HepG2 (cell line): ENCODE data around the gene HNRNPA2B1. TPM values are rescaled to one million over a fixed set of nuclear protein-coding genes. Genes with fewer than 3 reads are reported as not detected.

Source experiments
- ASH2L ChIP-seq: fragments of 300-600, 200-600 bp; sonication (generic); IDR thresholded peaks from 2 replicates; pipeline ENCODE4 v1.7.0; 2017; ENCODE audit warnings: low read depth, mild to moderate bottlenecking, moderate library complexity, mixed read lengths, low read length; ENCODE audit not compliant: insufficient read length
- ELF1 ChIP-seq: sonication (generic); formaldehyde crosslinking; IDR thresholded peaks from 2 replicates; pipeline ENCODE4 v1.4.0; 2020; ENCODE audit warnings: missing genetic modification reagents
- FOXP1 ChIP-seq, 2 experiments: fragments of 450-650 bp in 1 of 2; IDR thresholded peaks; 2 replicates each; pipeline ENCODE4 v1.6.1; 2017 to 2018; ENCODE audit warnings: antibody characterized with exemption in 1 of 2
- HNRNPLL ChIP-seq: fragments of 200-400 bp; formaldehyde crosslinking; IDR thresholded peaks from 2 replicates; pipeline ENCODE4 v1.6.1; 2017; ENCODE audit warnings: mild to moderate bottlenecking, low read depth, low read length; ENCODE audit not compliant: poor library complexity, severe bottlenecking
- KDM3A ChIP-seq: IDR thresholded peaks from 2 replicates; pipeline ENCODE4 v1.6.1; 2018; ENCODE audit warnings: low read depth, missing compliant biosample characterization
- MYC ChIP-seq: sonication (generic); formaldehyde crosslinking; IDR thresholded peaks from 2 replicates; pipeline ENCODE4 v1.9.0; 2021; ENCODE audit warnings: missing genetic modification reagents, borderline replicate concordance
- PCBP1 ChIP-seq: fragments of 200-400 bp; formaldehyde crosslinking; IDR thresholded peaks from 2 replicates; pipeline ENCODE4 v1.6.1; 2017; ENCODE audit warnings: mild to moderate bottlenecking, low read depth, low read length, borderline replicate concordance
- RFX1 ChIP-seq: fragments of 450-650 bp; IDR thresholded peaks from 2 replicates; pipeline ENCODE4 v1.6.1; 2017
- SUZ12 ChIP-seq: fragments of 150-350 bp; IDR thresholded peaks from 2 replicates; pipeline ENCODE4 v1.6.1; 2014; ENCODE audit warnings: low read depth, low read length
- TGIF2 ChIP-seq: IDR thresholded peaks from 2 replicates; pipeline ENCODE4 v1.6.1; 2016; ENCODE audit warnings: control low read depth, missing compliant biosample characterization
- THAP9 ChIP-seq: sonication (generic); formaldehyde crosslinking; IDR thresholded peaks from 2 replicates; pipeline ENCODE4; 2020; ENCODE audit warnings: missing genetic modification reagents, mild to moderate bottlenecking, borderline replicate concordance
- YY1 ChIP-seq: IDR thresholded peaks from 2 replicates; pipeline ENCODE4 v1.6.1; 2011; ENCODE audit warnings: low read length, low read depth, moderate library complexity, mild to moderate bottlenecking; ENCODE audit not compliant: insufficient read depth, insufficient replicate concordance
- ZFP82 ChIP-seq: sonication (generic); formaldehyde crosslinking; IDR thresholded peaks from 2 replicates; pipeline ENCODE4 v1.5.1; 2020; ENCODE audit warnings: mild to moderate bottlenecking, missing genetic modification reagents, borderline replicate concordance
- ZKSCAN1 ChIP-seq: fragments of 150-350 bp; IDR thresholded peaks from 2 replicates; pipeline ENCODE4 v1.6.1; 2014; ENCODE audit warnings: low read length
- ZMYM2 ChIP-seq: sonication (generic); formaldehyde crosslinking; IDR thresholded peaks from 2 replicates; pipeline ENCODE4 v1.8.0; 2022; ENCODE audit warnings: mild to moderate bottlenecking, missing genetic modification reagents
- ZNF556 ChIP-seq: sonication (generic); formaldehyde crosslinking; IDR thresholded peaks from 2 replicates; pipeline ENCODE4 v1.4.0; 2020; ENCODE audit warnings: mild to moderate bottlenecking, missing genetic modification reagents, borderline replicate concordance
- ZNF558 ChIP-seq: sonication (generic); formaldehyde crosslinking; IDR thresholded peaks from 2 replicates; pipeline ENCODE4 v1.9.0; 2022; ENCODE audit warnings: mild to moderate bottlenecking, missing genetic modification reagents, borderline replicate concordance
- ZNF577 ChIP-seq: sonication (generic); formaldehyde crosslinking; IDR thresholded peaks from 2 replicates; pipeline ENCODE4 v1.4.0; 2020; ENCODE audit warnings: mild to moderate bottlenecking, low read depth, missing genetic modification reagents, borderline replicate concordance
- ZNF761 ChIP-seq: sonication (generic); formaldehyde crosslinking; conservative IDR thresholded peaks from 2 replicates; pipeline ENCODE4 v1.4.0; 2020; ENCODE audit warnings: mild to moderate bottlenecking, missing genetic modification reagents
- ZNF775 ChIP-seq: sonication (generic); formaldehyde crosslinking; IDR thresholded peaks from 2 replicates; pipeline ENCODE4 v1.4.0; 2020; ENCODE audit warnings: missing genetic modification reagents, mild to moderate bottlenecking, moderate library complexity, borderline replicate concordance
- ZNF839 ChIP-seq: sonication (generic); formaldehyde crosslinking; IDR thresholded peaks from 2 replicates; pipeline ENCODE4 v1.4.0; 2020; ENCODE audit warnings: missing genetic modification reagents, mild to moderate bottlenecking, borderline replicate concordance
- ZNF878 ChIP-seq: sonication (generic); formaldehyde crosslinking; IDR thresholded peaks from 2 replicates; pipeline ENCODE4 v1.8.1; 2023; ENCODE audit warnings: mild to moderate bottlenecking, missing genetic modification reagents, moderate library complexity
- polyA plus RNA-seq, 8 experiments: library from polyadenylated mRNA; depleted of rRNA in 3 of 8; stranded (reverse) in 7 of 8; unstranded in 1 of 8; fragments of >200 nt; fragmentation: Illumina TruSeq in 4 of 8; extraction: Trizol in 4 of 8; gene quantifications; 2 replicates each; pipeline versions ENCODE4 v1.2.1 to v1.2.3, GENCODE V29; 2011 to 2016; ENCODE audit warnings: low read depth in 4 of 8, missing spikeins in 1 of 8, mixed read lengths in 1 of 8; ENCODE audit not compliant: insufficient read depth in 1 of 8
- total RNA-seq, 5 experiments: library from RNA; depleted of rRNA; stranded (reverse); fragments of >200 nt; fragmentation: Illumina TruSeq; extraction: Trizol; gene quantifications; 2 replicates each; pipeline ENCODE4 v1.2.3, GENCODE V29; 2016; ENCODE audit warnings: low read depth in 1 of 5
- TF ChIP-seq, protein P1 (sequence below): sonication (generic); formaldehyde crosslinking; IDR thresholded peaks from 2 replicates; pipeline ENCODE4 v1.8.0; 2022; ENCODE audit warnings: mild to moderate bottlenecking, missing genetic modification reagents, borderline replicate concordance
- TF ChIP-seq, protein P2 (sequence below): sonication (generic); formaldehyde crosslinking; IDR thresholded peaks from 2 replicates; pipeline ENCODE4 v1.5.0; 2020; ENCODE audit warnings: mild to moderate bottlenecking, missing genetic modification reagents

The HNRNPA2B1 gene
- total and polyA plus RNA-seq, 2 of the 13 experiments (the other 11 are each of a cell fraction or from before 2014, with no cell fraction given) = 193 to 412 TPM

- TF ChIP-seq THAP9 (peak; percentile 66; the same call in 1 of the 2 replicates), ASH2L (peak; percentile 78), ZFP82 (CRISPR knock-in tag) (peak; percentile 22; the same call in 1 of the 2 replicates), ZNF761 (CRISPR knock-in tag) (no peak), FOXP1 (IDR thresholded peaks at IDR 0.05) (no peak), FOXP1 (CRISPR knock-in tag; IDR thresholded peaks at IDR 0.05) (0 out of 2 replicates have a peak, but pooled peaks have one; percentile 3), HNRNPLL (no peak), TGIF2 (CRISPR knock-in tag) (no peak), KDM3A (CRISPR knock-in tag) (no peak), ELF1 (CRISPR knock-in tag) (no peak), ZNF558 (CRISPR knock-in tag) (no peak), ZNF839 (no peak), ZNF878 (CRISPR knock-in tag) (no peak), RFX1 (no peak), SUZ12 (no peak), ZNF556 (no peak), MYC (peak; percentile 72), PCBP1 (0 out of 2 replicates have a peak, but pooled peaks have one; percentile 73), YY1 (peak; percentile 91), ZNF577 (CRISPR knock-in tag) (no peak), ZNF775 (CRISPR knock-in tag) (no peak), ZMYM2 (CRISPR knock-in tag) (no peak), ZKSCAN1 (no peak)
- TF ChIP-seq, protein P1, sequence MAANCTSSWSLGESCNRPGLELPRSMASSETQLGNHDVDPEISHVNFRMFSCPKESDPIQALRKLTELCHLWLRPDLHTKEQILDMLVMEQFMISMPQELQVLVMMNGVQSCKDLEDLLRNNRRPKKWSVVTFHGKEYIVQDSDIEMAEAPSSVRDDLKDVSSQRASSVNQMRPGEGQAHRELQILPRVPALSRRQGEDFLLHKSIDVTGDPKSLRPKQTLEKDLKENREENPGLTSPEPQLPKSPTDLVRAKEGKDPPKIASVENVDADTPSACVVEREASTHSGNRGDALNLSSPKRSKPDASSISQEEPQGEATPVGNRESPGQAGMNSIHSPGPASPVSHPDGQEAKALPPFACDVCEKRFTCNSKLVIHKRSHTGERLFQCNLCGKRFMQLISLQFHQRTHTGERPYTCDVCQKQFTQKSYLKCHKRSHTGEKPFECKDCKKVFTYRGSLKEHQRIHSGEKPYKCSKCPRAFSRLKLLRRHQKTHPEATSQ (CRISPR knock-in tag) = no peak
- TF ChIP-seq, protein P2, sequence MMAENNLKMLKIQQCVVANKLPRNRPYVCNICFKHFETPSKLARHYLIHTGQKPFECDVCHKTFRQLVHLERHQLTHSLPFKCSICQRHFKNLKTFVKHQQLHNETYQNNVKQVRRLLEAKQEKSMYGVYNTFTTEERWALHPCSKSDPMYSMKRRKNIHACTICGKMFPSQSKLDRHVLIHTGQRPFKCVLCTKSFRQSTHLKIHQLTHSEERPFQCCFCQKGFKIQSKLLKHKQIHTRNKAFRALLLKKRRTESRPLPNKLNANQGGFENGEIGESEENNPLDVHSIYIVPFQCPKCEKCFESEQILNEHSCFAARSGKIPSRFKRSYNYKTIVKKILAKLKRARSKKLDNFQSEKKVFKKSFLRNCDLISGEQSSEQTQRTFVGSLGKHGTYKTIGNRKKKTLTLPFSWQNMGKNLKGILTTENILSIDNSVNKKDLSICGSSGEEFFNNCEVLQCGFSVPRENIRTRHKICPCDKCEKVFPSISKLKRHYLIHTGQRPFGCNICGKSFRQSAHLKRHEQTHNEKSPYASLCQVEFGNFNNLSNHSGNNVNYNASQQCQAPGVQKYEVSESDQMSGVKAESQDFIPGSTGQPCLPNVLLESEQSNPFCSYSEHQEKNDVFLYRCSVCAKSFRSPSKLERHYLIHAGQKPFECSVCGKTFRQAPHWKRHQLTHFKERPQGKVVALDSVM (CRISPR knock-in tag) = no peak
Measured at GRCh38 chr7:26200038-26200443, 505 bp downstream of the HNRNPA2B1 start (continued).
